ENCODE data around the gene CELF1.
A peak's percentile ranks its signal among the peaks of the same experiment; 100 is the strongest.
"Not testable (repeated sequence)": the region's sequence is repeated elsewhere in the genome, so short reads cannot be mapped to it uniquely, and the experiment has no call there.

The CELF1 gene

GRCh38 chr11:47464483-47464882 lies 88.4 kb downstream of the CELF1 start:
- no peak for DNase-seq (ENCODE audit: low spot score)
- Histone ChIP-seq H3K4me3 (no peak overlapping the region), H3K27ac (peak overlapping the region in 1 of 2 donors; percentile 9)
- TF ChIP-seq, protein P1, sequence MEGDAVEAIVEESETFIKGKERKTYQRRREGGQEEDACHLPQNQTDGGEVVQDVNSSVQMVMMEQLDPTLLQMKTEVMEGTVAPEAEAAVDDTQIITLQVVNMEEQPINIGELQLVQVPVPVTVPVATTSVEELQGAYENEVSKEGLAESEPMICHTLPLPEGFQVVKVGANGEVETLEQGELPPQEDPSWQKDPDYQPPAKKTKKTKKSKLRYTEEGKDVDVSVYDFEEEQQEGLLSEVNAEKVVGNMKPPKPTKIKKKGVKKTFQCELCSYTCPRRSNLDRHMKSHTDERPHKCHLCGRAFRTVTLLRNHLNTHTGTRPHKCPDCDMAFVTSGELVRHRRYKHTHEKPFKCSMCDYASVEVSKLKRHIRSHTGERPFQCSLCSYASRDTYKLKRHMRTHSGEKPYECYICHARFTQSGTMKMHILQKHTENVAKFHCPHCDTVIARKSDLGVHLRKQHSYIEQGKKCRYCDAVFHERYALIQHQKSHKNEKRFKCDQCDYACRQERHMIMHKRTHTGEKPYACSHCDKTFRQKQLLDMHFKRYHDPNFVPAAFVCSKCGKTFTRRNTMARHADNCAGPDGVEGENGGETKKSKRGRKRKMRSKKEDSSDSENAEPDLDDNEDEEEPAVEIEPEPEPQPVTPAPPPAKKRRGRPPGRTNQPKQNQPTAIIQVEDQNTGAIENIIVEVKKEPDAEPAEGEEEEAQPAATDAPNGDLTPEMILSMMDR (IDR thresholded peaks at IDR 0.05), result no peak

- DNase-seq (ENCODE audit: low spot score), result no peak
- TF ChIP-seq, protein P1 (IDR thresholded peaks at IDR 0.05), result no peak
- no peak overlapping the region for H3K27ac ChIP-seq
Measured at GRCh38 chr11:47461876-47462275, 91.1 kb downstream of the CELF1 start.

DNA sequence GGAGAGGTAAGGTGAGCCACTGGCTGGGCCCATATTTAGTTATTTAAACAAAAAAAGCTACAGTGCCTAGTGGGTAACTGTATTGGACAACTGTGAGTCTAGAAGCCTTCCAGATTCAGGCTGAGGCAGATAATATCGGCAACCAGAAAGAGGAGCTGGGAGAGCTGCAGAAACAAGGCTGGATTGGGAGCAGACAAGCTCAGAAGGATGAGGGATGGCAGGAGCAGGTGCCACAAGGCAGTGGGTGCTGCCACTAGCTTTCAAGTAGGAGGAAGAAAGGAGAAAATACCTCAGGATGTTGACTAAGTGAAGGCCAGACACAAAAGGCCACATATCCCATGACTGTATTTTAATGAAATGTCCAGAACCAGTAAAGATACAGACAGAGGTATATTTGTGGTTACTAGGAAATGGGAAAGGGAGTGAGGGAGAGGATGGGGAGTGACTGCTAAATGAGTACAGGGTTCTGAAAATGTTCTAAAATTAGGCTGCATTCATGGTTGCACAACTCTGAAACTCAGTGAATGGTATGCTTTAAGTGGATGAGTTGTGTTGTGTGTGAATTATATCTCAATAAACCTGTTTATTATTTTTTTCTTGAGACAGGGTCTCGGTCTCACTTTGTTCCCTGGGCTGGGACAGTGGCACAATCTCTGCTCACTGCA lies 92.2 kb downstream of the CELF1 start:
- Histone ChIP-seq H3K27ac (no peak overlapping the region), H3K4me3 (no peak overlapping the region)
- no peak for DNase-seq (ENCODE audit: low spot score)
- TF ChIP-seq, protein P1 (IDR thresholded peaks at IDR 0.05), result no peak

More at GRCh38 chr11:47461876-47462275, 91.1 kb downstream of the CELF1 start:
- H3K4me3 ChIP-seq, result no peak overlapping the region

DNA sequence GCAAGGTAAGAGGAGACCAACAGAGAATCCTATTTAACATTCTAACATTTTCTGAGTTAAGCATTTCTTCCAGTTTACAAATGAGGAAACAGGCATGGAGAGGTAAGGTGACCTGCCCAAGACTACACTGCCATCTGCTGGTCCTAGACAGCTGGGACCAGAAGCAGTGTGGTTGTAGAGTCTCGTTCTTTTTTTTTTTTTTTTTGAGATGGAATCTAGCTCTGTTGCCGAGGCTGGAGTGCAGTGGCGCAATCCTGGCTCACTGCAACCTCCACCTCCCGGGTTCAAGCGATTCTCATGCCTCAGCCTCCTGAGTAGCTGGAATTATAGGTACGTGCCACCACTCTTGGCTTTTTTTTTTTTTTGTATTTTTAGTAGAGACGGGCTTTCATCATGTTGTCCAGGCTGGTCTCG lies 98.7 kb downstream of the CELF1 start:
- H3K27ac ChIP-seq; H3K4me3 ChIP-seq; DNase-seq (ENCODE audit: low spot score): not testable (repeated sequence)
- TF ChIP-seq, protein P1 (IDR thresholded peaks at IDR 0.05), result peak; percentile 70

- Histone ChIP-seq H3K27ac (no peak overlapping the region), H3K4me3 (no peak overlapping the region)
- TF ChIP-seq, protein P1 (IDR thresholded peaks at IDR 0.05), result no peak
- no peak for DNase-seq (ENCODE audit: low spot score)
Measured at GRCh38 chr11:47453365-47453764, 99.6 kb downstream of the CELF1 start.

DNA sequence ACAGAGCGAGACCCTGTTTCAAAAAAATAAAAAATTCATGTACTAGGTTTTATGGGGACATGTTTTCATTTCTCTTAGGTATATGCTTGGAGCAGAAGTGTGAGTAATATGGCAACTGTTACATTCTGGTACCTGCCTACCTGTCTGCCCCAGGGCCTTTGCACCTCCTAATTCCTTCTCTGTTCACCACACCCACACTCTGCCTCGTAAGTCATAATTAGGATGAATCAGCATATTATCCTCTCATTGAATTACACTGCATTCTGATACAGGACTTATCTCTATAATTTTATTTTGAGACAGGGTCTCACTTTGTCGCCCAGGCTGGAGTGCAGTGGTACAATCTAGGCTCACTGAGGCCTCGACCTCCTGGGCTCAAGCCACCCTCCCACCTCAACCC lies 100.9 kb downstream of the CELF1 start:
- TF ChIP-seq, protein P1 (IDR thresholded peaks at IDR 0.05), result no peak
- DNase-seq (ENCODE audit: low spot score), result no peak
- no peak overlapping the region for H3K4me3 ChIP-seq
- H3K27ac ChIP-seq, result no peak overlapping the region

DNA sequence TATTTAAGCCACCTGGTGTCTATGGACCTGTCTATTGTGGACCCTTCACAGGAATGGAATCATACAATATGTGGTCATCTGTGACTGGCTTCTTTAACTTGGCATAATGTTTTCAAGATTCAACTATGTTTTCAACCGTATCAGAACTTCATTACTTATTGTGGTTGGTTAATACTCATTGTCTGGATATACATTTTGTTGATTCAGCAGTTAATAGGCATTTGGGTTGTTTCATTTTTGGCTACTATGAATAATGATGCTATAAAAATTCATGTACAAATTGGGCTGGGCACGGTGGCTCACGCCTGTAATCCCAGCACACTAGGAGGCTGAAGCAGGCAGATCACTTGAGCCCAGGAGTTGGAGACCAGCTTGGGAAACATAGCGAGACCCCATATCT lies 101.5 kb downstream of the CELF1 start:
- Histone ChIP-seq H3K4me3 (no peak overlapping the region), H3K27ac (no peak overlapping the region)
- TF ChIP-seq, protein P1 (IDR thresholded peaks at IDR 0.05), result no peak
- no peak for DNase-seq (ENCODE audit: low spot score)
